ENCODE data around the gene RFX8. TPM values are rescaled to one million over a fixed set of nuclear protein-coding genes. Genes with fewer than 3 reads are reported as not detected.
A peak's percentile ranks its signal among the peaks of the same experiment; 100 is the strongest.

Gene RFX8
- total RNA-seq, 1 donor from 2014 or later = not detected

DNA sequence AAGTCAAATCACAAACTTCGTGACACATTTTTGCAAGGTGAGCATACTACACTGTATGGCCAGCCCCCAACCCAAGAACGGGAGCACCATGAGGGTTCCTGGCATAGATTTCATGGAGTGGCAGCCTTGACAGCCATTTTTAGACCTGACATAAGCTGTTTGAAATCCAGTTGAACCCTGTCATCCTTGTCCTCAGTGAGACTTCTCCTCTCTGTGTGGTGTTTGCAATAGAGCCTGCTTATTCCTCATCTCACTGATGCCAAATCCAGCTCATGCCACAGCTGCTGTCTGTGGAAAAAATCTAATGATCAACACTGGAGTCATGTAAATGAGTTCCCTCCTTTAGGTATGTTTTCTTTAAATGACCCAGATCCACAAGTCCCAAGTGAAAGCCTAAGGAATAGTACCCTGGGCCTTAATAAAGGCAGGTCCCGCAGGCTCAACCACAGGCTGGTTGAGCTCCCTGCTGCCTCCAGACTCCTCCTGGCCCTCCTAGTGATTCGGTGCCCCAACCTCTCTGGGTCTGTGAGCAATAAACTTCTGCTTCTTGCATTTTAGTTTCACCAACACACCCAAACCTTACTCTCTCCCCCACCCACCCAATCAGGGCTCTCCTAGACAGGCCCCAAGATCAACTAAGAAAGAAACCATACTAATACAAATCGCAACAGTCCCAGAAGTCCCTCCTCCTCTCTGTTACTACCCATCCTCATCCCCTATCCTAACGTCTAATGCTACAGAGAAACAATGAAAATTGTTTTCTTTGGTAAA, 79.2 kb downstream of the RFX8 start:
- no peaks in the 10 kb centered on the region for H3K9me3 ChIP-seq
- DNase-seq (no peak), ATAC-seq (no peak)
- intact Hi-C loops (cut with DNase I) = no loop called here
- H3K4me1 ChIP-seq = no peaks in the 10 kb centered on the region
- no peak overlapping the region for H3K27ac ChIP-seq
- TF ChIP-seq CTCF (IDR thresholded peaks at IDR 0.05) = no peak
- no peak overlapping the region for H3K4me3 ChIP-seq
- no peaks in the 10 kb centered on the region for H3K36me3 ChIP-seq
- peaks cover 13% of the 10 kb centered on the region for H3K27me3 ChIP-seq

- H3K27me3 ChIP-seq = peaks cover 53% of the 10 kb centered on the region
- DNase-seq (no peak), ATAC-seq (no peak)
- no peaks in the 10 kb centered on the region for H3K36me3 ChIP-seq
- intact Hi-C loops (cut with DNase I) = no loop called here
- no peak for TF ChIP-seq CTCF (IDR thresholded peaks at IDR 0.05)
- no peaks in the 10 kb centered on the region for H3K9me3 ChIP-seq
- no peak overlapping the region for H3K27ac ChIP-seq
- peaks cover 11% of the 10 kb centered on the region for H3K4me1 ChIP-seq
- H3K4me3 ChIP-seq = no peak overlapping the region
Observed at GRCh38 chr2:101388232-101388631, 86.7 kb downstream of the RFX8 start.

DNA sequence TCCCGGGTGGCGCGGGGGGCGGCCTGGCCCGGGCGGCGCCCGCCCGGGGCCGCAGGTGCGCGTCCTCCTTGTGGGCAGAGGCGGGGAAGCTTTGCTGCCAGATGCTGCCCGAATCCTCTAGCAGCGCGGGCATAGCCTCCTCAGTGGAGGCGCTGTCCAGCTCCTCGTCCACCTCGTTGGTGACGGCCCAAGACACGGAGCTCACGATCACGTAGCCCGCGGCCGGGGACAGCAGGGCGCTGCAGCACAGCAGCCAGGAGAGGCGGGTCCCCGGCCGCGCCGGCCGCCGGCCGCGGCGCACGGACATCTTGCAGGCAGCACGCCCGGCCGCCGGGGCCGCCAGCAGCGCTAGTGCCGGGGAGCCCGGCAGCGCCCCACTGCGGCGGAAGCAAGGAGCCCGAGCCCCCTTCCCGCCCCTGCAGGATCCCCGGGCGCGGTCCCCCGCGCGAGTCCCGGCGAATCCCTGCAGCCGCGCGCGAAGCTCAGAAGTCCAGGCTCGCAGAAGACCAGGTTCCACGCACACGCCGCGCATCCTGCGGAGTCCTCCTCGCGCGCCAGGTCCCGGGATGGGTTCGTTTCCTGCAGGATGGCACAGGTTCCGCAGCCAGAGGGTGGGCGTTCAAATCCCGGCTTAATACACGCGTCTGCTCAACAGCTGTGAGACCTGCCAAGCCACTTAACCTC, 87.6 kb downstream of the RFX8 start, which contains the start of gene CREG2:
TSS of gene CREG2 (minus strand) at position 353 of the 684 bp plus-strand sequence. CDS start at position 307, 46 bp downstream.
- TF ChIP-seq CTCF (IDR thresholded peaks at IDR 0.05) = peak; percentile 41
- peak; percentile 95 for ATAC-seq
- Histone ChIP-seq H3K27ac (no peak within 1 kb of the TSS), H3K4me3 (peak within 1 kb of the TSS; percentile 39), H3K4me1 (peaks cover 11% of the 10 kb centered on the region), H3K9me3 (no peaks in the 10 kb centered on the region), H3K27me3 (peaks cover 53% of the 10 kb centered on the region), H3K36me3 (no peaks in the 10 kb centered on the region)
- DNase-seq = peak; percentile 83
- intact Hi-C loops (cut with DNase I) = no loop called here

DNA sequence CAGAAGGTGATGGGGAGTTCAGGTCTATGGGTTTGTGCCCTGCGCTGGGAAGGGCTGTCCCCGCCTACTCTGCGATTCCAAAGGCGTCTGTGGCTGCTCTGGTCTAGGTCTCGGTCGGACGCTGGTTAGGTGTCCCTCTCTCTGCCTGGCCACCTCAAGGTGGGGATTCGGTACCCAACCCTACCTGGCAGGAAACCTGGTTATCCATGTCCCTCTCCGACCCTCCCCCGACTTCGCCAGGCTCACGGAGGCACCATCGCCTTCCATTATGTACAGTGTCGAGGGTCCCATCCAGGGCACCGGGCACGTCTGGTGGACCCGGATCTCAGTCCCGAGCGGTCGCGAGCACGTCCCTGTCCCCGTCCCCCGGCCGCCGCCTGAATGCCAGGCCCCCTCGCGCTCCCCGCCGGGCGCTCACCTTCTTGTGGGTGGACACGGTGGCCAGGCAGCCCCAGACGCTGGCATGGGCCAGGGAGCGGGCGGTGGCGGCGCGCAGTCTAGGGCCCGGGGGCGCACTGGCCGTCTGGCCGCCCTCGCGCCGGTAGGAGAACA, 88.2 kb downstream of the RFX8 start:
- H3K27me3 ChIP-seq = peaks cover 53% of the 10 kb centered on the region
- peaks cover 11% of the 10 kb centered on the region for H3K4me1 ChIP-seq
- H3K9me3 ChIP-seq = no peaks in the 10 kb centered on the region
- ATAC-seq (peak; percentile 56), DNase-seq (no peak)
- peak overlapping the region; percentile 39 for H3K4me3 ChIP-seq
- no peak for TF ChIP-seq CTCF (IDR thresholded peaks at IDR 0.05)
- no peak overlapping the region for H3K27ac ChIP-seq
- H3K36me3 ChIP-seq = no peaks in the 10 kb centered on the region
- intact Hi-C loops (cut with DNase I) = no loop called here

- H3K27me3 ChIP-seq = peaks cover 36% of the 10 kb centered on the region
- no peaks in the 10 kb centered on the region for H3K36me3 ChIP-seq
- ATAC-seq = no peak
- no peaks in the 10 kb centered on the region for H3K9me3 ChIP-seq
- intact Hi-C loops (cut with DNase I) = no loop called here
- DNase-seq = no peak
- no peak overlapping the region for H3K4me3 ChIP-seq
- TF ChIP-seq CTCF (IDR thresholded peaks at IDR 0.05) = no peak
- no peak overlapping the region for H3K27ac ChIP-seq
- H3K4me1 ChIP-seq = peaks cover 11% of the 10 kb centered on the region
Observed at GRCh38 chr2:101383016-101383541, 91.8 kb downstream of the RFX8 start.
